IPS DF 6.9 (cell line): ENCODE data around the gene WDR93.

Experiments
- DNase-seq: peaks from one replicate; pipeline ENCODE4 v3.0.0-alpha.2; 2013; ENCODE audit warnings: low read depth, low spot score
- H3K27ac ChIP-seq: one replicate; pipeline ENCODE4 v1.5.1; 2013; ENCODE audit warnings: low read length, control low read depth
- H3K27me3 ChIP-seq: 2 replicates; pipeline ENCODE4 v1.6.1; 2013; ENCODE audit warnings: mild to moderate bottlenecking, low read length; ENCODE audit not compliant: control insufficient read depth, insufficient read depth
- H3K36me3 ChIP-seq: 2 replicates; pipeline ENCODE4 v1.6.1; 2013; ENCODE audit warnings: low read length; ENCODE audit not compliant: control insufficient read depth, insufficient read depth
- H3K4me1 ChIP-seq: 2 replicates; pipeline ENCODE4 v1.6.1; 2013; ENCODE audit warnings: low read length; ENCODE audit not compliant: control insufficient read depth, insufficient read depth
- H3K4me3 ChIP-seq: 2 replicates; pipeline ENCODE4 v1.5.1; 2013; ENCODE audit warnings: mild to moderate bottlenecking, low read length
- H3K9me3 ChIP-seq: 2 replicates; pipeline ENCODE4 v1.6.1; 2013; ENCODE audit warnings: low read length, inconsistent platforms; ENCODE audit not compliant: control insufficient read depth, insufficient read depth
- WGBS: extraction: QIAGEN DNeasy Blood & Tissue Kit; methylation state at CpG from one replicate; pipeline ENCODE4 v1.1.7; 2013; ENCODE audit warnings: mixed read lengths, missing lambda C conversion rate; ENCODE audit not compliant: insufficient read length, insufficient coverage; 5-methylcytosine and 5-hydroxymethylcytosine counted together

The WDR93 gene

GRCh38 chr15:89652131-89652530 lies 38.5 kb upstream of the WDR93 start:
- no CpG with 5 or more reads among the region's 7 CpGs for WGBS
- no peak for DNase-seq
- no peak overlapping the region for H3K27ac ChIP-seq
- H3K9me3 ChIP-seq, result no peaks in the 10 kb centered on the region
- H3K36me3 ChIP-seq, result peaks cover 5% of the 10 kb centered on the region; the same call in 1 of the 2 replicates
- no peaks in the 10 kb centered on the region for H3K27me3 ChIP-seq
- peaks cover 2% of the 10 kb centered on the region for H3K4me1 ChIP-seq
- H3K4me3 ChIP-seq, result no peak overlapping the region

- no peak overlapping the region for H3K27ac ChIP-seq
- peaks cover 5% of the 10 kb centered on the region; the same call in 1 of the 2 replicates for H3K36me3 ChIP-seq
- no peak for DNase-seq
- H3K9me3 ChIP-seq, result no peaks in the 10 kb centered on the region
- H3K27me3 ChIP-seq, result no peaks in the 10 kb centered on the region
- H3K4me1 ChIP-seq, result no peaks in the 10 kb centered on the region
- no peak overlapping the region for H3K4me3 ChIP-seq
- no CpG with 5 or more reads among the region's 16 CpGs for WGBS
These were observed 37.9 kb upstream of the WDR93 start for GRCh38 chr15:89652666-89653065.

- H3K36me3 ChIP-seq, result peaks cover 3% of the 10 kb centered on the region; the same call in 1 of the 2 replicates
- H3K9me3 ChIP-seq, result no peaks in the 10 kb centered on the region
- H3K27ac ChIP-seq, result no peak overlapping the region
- no CpG with 5 or more reads among the region's 2 CpGs for WGBS
- no peaks in the 10 kb centered on the region for H3K27me3 ChIP-seq
- DNase-seq, result no peak
- H3K4me3 ChIP-seq, result no peak overlapping the region
- H3K4me1 ChIP-seq, result no peaks in the 10 kb centered on the region
These were observed 37.0 kb upstream of the WDR93 start for GRCh38 chr15:89653578-89653977.

- DNase-seq, result no peak
- no peak overlapping the region for H3K27ac ChIP-seq
These were observed 36.3 kb upstream of the WDR93 start for GRCh38 chr15:89654301-89654761.

GRCh38 chr15:89654847-89655805 lies 35.5 kb upstream of the WDR93 start, which contains the start of gene KIF7:
Gene KIF7 (minus strand): TSS chr15:89655467. CDS start chr15:89652930, 2,537 bp downstream.
- no peak for DNase-seq
- H3K4me3 ChIP-seq, result peak within 1 kb of the TSS; percentile 87
- no CpG with 5 or more reads among the region's 87 CpGs for WGBS
- no peaks in the 10 kb centered on the region for H3K4me1 ChIP-seq
- no peaks in the 10 kb centered on the region for H3K36me3 ChIP-seq
- H3K9me3 ChIP-seq, result no peaks in the 10 kb centered on the region
- no peak within 1 kb of the TSS for H3K27ac ChIP-seq
- H3K27me3 ChIP-seq, result no peaks in the 10 kb centered on the region

More at GRCh38 chr15:89654301-89654761, 36.3 kb upstream of the WDR93 start:
- H3K4me1 ChIP-seq, result no peaks in the 10 kb centered on the region
- H3K36me3 ChIP-seq, result no peaks in the 10 kb centered on the region
- H3K4me3 ChIP-seq, result peak overlapping the region; percentile 87; the same call in 1 of the 2 replicates
- H3K27me3 ChIP-seq, result no peaks in the 10 kb centered on the region
- no peaks in the 10 kb centered on the region for H3K9me3 ChIP-seq
- WGBS, result no CpG with 5 or more reads among the region's 14 CpGs

GRCh38 chr15:89656116-89656815 lies 34.3 kb upstream of the WDR93 start:
- no peaks in the 10 kb centered on the region for H3K36me3 ChIP-seq
- no CpG with 5 or more reads among the region's 7 CpGs for WGBS
- no peaks in the 10 kb centered on the region for H3K4me1 ChIP-seq
- H3K27me3 ChIP-seq, result no peaks in the 10 kb centered on the region
- no peak for DNase-seq
- H3K4me3 ChIP-seq, result no peak overlapping the region
- H3K27ac ChIP-seq, result no peak overlapping the region
- H3K9me3 ChIP-seq, result no peaks in the 10 kb centered on the region

DNA sequence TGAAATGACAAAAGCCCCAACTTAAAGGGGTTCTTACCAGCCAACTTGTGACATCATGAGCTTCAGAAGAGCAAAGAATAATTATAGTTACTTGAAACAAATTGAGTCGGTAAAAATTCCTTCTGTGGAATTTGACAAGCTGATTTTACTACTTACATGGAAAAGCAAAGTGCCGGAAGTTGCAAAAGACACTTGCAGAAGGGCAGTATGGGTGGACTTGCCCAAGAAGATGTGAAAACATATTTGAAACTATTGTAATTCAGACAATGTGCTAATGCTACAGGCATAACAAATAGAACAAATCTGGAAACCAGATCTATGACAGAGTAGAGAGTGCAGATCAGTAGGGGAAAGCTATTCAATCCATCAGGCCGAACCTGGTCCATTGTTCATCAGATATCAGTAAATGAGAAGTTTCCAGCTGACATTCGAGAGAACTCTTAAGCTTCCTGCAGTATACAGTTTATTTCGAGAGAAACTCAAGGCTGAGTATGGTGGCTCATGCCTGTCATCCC lies 32.9 kb upstream of the WDR93 start:
- WGBS, result no CpG with 5 or more reads among the region's 5 CpGs
- no peaks in the 10 kb centered on the region for H3K27me3 ChIP-seq
- no peaks in the 10 kb centered on the region for H3K36me3 ChIP-seq
- no peak overlapping the region for H3K27ac ChIP-seq
- DNase-seq, result no peak
- H3K4me1 ChIP-seq, result no peaks in the 10 kb centered on the region
- H3K4me3 ChIP-seq, result no peak overlapping the region
- no peaks in the 10 kb centered on the region for H3K9me3 ChIP-seq

GRCh38 chr15:89659295-89659694 lies 31.3 kb upstream of the WDR93 start:
- H3K27me3 ChIP-seq, result no peaks in the 10 kb centered on the region
- no peak for DNase-seq
- H3K36me3 ChIP-seq, result no peaks in the 10 kb centered on the region
- H3K4me1 ChIP-seq, result no peaks in the 10 kb centered on the region
- no peak overlapping the region for H3K4me3 ChIP-seq
- no peaks in the 10 kb centered on the region for H3K9me3 ChIP-seq
- no CpG with 5 or more reads among the region's 2 CpGs for WGBS
- no peak overlapping the region for H3K27ac ChIP-seq

GRCh38 chr15:89660556-89660955 lies 30.1 kb upstream of the WDR93 start:
- Histone ChIP-seq H3K4me1 (no peaks in the 10 kb centered on the region), H3K4me3 (no peak overlapping the region; the same call in 1 of the 2 replicates), H3K27me3 (peaks cover 6% of the 10 kb centered on the region), H3K36me3 (no peaks in the 10 kb centered on the region), H3K27ac (no peak overlapping the region), H3K9me3 (no peaks in the 10 kb centered on the region)
- no CpG with 5 or more reads among the region's 2 CpGs for WGBS
- DNase-seq, result no peak
